ENCODE results near the gene ARF6.

ARF6 gene

GRCh38 chr14:49908433-49908782, 15.5 kb downstream of the ARF6 start:
- no peak for TF ChIP-seq CTCF (IDR thresholded peaks at IDR 0.05)

DNA sequence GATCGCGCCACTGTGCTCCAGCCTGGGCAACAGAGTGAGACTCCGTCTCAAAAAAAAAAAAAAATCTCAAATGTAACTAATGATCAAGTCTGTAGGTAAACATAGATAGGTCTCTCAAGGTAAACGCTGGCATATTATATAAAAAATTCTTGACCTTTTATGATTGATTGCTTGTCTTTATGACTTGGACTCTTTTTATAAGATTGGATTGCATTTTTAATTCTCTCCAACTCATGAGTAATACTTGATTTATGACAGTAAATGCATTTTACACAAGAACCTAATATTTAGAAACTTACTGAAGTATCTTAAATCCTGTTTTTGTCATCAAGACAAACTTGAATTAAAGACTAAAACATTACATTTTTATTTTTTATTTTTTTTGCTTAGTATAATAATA, 16.1 kb downstream of the ARF6 start:
- TF ChIP-seq CTCF (IDR thresholded peaks at IDR 0.05), result no peak

- TF ChIP-seq CTCF (IDR thresholded peaks at IDR 0.05), result no peak
Observed at GRCh38 chr14:49915085-49915484, 22.2 kb downstream of the ARF6 start.

- no peak for TF ChIP-seq CTCF (IDR thresholded peaks at IDR 0.05)
Observed at GRCh38 chr14:49918706-49919105, 25.8 kb downstream of the ARF6 start.

GRCh38 chr14:49919825-49920659, 27.2 kb downstream of the ARF6 start:
- no peak for TF ChIP-seq CTCF (IDR thresholded peaks at IDR 0.05)

DNA sequence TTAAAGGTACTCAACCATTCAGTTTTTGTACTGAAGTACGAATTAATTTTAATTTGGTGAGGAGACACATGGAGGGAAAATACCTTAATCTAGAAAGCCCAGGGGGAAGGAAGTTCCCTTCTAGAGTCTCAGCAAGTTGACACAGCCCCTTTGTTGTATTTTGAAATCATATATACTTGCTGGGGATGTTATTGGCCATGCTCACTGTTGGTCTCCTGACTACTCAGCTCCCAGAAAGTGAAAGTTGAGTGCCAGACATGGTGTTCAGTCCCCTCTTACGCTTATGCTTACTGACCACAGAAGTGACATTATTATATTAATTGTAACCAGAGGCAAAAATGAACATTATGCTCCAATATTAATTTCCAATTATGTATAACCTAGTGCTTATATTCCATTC, 28.1 kb downstream of the ARF6 start:
- TF ChIP-seq CTCF (IDR thresholded peaks at IDR 0.05), result no peak

DNA sequence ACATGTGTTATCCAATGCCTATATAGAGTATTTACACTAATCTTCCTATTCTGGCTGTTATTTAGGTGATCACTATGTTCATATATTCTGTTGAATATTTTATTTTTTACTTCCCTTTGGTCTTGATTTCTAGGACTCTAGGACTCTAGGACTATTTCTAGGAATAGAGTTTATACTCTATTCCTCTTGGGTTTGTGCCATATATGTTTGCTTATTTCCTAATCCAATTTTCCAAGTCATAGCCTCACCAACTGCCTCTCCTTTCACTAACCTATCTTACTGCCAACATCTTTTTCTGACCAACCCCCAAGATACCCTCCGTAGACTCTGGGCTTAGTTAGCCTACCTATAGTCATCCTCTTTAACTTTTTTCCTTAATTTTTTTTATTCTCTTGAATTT, 28.5 kb downstream of the ARF6 start:
- TF ChIP-seq CTCF (IDR thresholded peaks at IDR 0.05), result no peak

DNA sequence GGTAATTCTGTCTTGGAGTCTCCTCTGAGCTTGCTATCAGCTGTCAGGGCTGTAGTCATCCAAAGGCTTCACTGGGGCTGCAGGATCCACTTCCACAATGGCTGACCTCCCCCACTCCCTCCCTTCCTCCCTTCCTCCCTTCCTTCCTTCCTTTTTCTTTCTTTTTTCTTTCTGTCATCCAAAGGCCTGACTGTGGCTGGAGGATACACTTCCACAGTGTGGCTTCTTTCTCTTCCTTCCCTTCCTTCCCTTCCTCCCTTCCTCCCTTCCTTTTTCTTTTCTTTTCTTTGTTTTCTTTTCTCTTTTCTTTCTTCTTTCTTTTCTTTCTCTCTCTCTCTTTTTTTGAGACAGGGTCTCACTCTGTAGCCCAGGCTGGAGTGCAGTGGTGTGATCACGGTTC, 30.6 kb downstream of the ARF6 start:
- no peak for TF ChIP-seq CTCF (IDR thresholded peaks at IDR 0.05)
